Nephron progenitor cell (in vitro differentiated cells): ENCODE results near the gene ZNF451.

ENCODE experiments used
- DNase-seq: peaks from one replicate; pipeline ENCODE4 v3.0.0; 2021
- H3K27ac Mint-ChIP-seq: 2 replicates; pipeline ENCODE4 v1.8.0; 2021; ENCODE audit warnings: mild to moderate bottlenecking, moderate library complexity, mixed read lengths
- H3K27me3 Mint-ChIP-seq: 2 replicates; pipeline ENCODE4 v1.8.0; 2021; ENCODE audit warnings: mild to moderate bottlenecking, low read depth, mixed read lengths; ENCODE audit not compliant: poor library complexity
- H3K36me3 Mint-ChIP-seq: 2 replicates; pipeline ENCODE4 v1.8.0; 2021; ENCODE audit warnings: low read depth, mixed read lengths
- H3K4me1 Mint-ChIP-seq: 2 replicates; pipeline ENCODE4 v1.8.0; 2021; ENCODE audit warnings: mixed read lengths
- H3K4me3 Mint-ChIP-seq: 2 replicates; pipeline ENCODE4 v1.8.0; 2021; ENCODE audit warnings: mild to moderate bottlenecking, moderate library complexity, mixed read lengths
- H3K9me3 Mint-ChIP-seq: 2 replicates; pipeline ENCODE4 v1.8.0; 2021; ENCODE audit warnings: mild to moderate bottlenecking, moderate library complexity, mixed read lengths
- CTCF ChIP-seq: fragments of 200-600 bp; sonication (generic); IDR thresholded peaks from 2 replicates; pipeline ENCODE4 v1.5.0; 2021; ENCODE audit warnings: antibody characterized with exemption

ZNF451 gene

GRCh38 chr6:57177545-57178265 is 87.7 kb downstream of the ZNF451 start:
- no peak overlapping the region for H3K4me3 Mint-ChIP-seq
- H3K27ac Mint-ChIP-seq: no peak overlapping the region
- peaks cover 48% of the 10 kb centered on the region for H3K36me3 Mint-ChIP-seq
- H3K9me3 Mint-ChIP-seq: no peaks in the 10 kb centered on the region
- TF ChIP-seq CTCF: no peak
- peaks cover 3% of the 10 kb centered on the region for H3K27me3 Mint-ChIP-seq
- peaks cover 24% of the 10 kb centered on the region for H3K4me1 Mint-ChIP-seq
- DNase-seq: no peak

DNA sequence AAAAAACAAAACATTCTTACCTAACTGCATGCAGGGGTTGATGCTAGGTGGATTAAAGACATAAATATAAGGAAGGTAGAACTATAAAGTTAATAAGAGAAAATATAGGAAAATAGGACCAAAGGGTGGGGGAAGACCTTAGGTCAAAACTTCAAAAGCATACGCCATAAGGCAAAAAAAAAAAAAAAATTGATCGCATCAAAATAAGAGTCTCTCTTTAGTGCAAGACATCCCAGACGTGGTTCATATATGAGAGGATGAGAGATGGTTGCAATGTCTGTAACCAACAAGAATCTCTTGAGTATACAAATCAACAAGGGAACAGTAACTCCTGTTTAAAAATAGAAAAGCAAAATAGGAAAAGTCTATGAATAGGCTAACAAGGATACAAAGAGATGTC is 90.6 kb downstream of the ZNF451 start:
- Mint-ChIP-seq H3K4me1 (no peaks in the 10 kb centered on the region), H3K27ac (peak overlapping the region; percentile 15), H3K9me3 (no peaks in the 10 kb centered on the region), H3K36me3 (peaks cover 63% of the 10 kb centered on the region), H3K4me3 (no peak overlapping the region), H3K27me3 (no peaks in the 10 kb centered on the region)
- TF ChIP-seq CTCF: no peak
- DNase-seq: no peak

DNA sequence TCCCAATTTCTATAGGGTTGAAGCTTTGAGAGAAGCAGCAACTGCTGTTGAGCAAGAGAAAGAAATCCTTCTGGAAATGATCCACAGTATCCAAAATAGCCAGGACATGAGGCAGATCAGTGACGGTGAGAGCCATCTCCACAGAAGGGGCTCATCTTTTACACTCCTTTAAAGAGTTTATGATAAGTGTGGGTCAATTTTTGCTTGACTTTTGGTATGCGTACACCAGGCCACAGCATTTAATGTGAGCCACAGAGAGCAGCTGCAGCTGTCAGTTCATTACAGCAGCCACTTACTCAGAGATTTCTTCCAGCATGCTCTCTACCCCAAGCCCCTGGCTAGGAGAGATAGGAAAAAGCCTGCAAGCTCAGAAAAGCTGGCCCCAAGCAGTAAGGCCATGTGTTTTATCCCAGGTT is 92.0 kb downstream of the ZNF451 start:
- DNase-seq: no peak
- H3K27ac Mint-ChIP-seq: peak overlapping the region; percentile 96
- no peak overlapping the region for H3K4me3 Mint-ChIP-seq
- no peaks in the 10 kb centered on the region for H3K4me1 Mint-ChIP-seq
- no peak for TF ChIP-seq CTCF
- H3K27me3 Mint-ChIP-seq: no peaks in the 10 kb centered on the region
- peaks cover 68% of the 10 kb centered on the region for H3K36me3 Mint-ChIP-seq
- H3K9me3 Mint-ChIP-seq: no peaks in the 10 kb centered on the region

- H3K27ac Mint-ChIP-seq: no peak overlapping the region
- no peak for DNase-seq
- H3K27me3 Mint-ChIP-seq: no peaks in the 10 kb centered on the region
- H3K9me3 Mint-ChIP-seq: no peaks in the 10 kb centered on the region
- no peak for TF ChIP-seq CTCF
- no peak overlapping the region for H3K4me3 Mint-ChIP-seq
- H3K4me1 Mint-ChIP-seq: no peaks in the 10 kb centered on the region
- peaks cover 60% of the 10 kb centered on the region for H3K36me3 Mint-ChIP-seq
Measured at GRCh38 chr6:57183336-57183735, 93.3 kb downstream of the ZNF451 start.

DNA sequence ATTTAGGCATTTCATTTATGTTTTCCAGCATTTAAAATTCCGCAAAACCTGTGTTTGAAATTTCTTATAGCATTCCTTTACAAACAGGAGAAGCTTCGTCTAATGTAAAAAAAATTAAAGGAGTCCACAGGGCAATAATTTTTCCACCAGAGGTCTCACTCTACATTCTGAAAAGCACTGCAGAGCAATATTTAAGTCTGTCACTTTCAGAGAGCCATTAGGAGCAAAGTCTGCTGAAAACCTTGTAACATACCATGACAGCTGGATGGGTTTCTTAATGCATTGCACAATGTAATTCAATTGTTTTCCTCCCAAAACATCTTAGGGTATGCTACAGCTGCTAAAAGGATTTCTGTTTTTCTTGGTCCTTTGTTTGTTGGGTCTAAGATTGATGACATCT is 100.2 kb downstream of the ZNF451 start:
- no peak for TF ChIP-seq CTCF
- Mint-ChIP-seq H3K27me3 (no peaks in the 10 kb centered on the region), H3K4me3 (no peak overlapping the region), H3K27ac (no peak overlapping the region), H3K9me3 (no peaks in the 10 kb centered on the region), H3K4me1 (no peaks in the 10 kb centered on the region), H3K36me3 (peaks cover 42% of the 10 kb centered on the region)
- no peak for DNase-seq

GRCh38 chr6:57193177-57193576 is 103.2 kb downstream of the ZNF451 start:
- no peaks in the 10 kb centered on the region for H3K9me3 Mint-ChIP-seq

More at GRCh38 chr6:57193177-57193576, 103.2 kb downstream of the ZNF451 start:
- H3K4me1 Mint-ChIP-seq: no peaks in the 10 kb centered on the region
- no peak for TF ChIP-seq CTCF
- peaks cover 39% of the 10 kb centered on the region for H3K36me3 Mint-ChIP-seq
- peaks cover under 1% of the 10 kb centered on the region for H3K27me3 Mint-ChIP-seq
- no peak overlapping the region for H3K27ac Mint-ChIP-seq
- no peak overlapping the region for H3K4me3 Mint-ChIP-seq
- no peak for DNase-seq
